ENCODE results near the gene SATL1.

Gene SATL1

DNA sequence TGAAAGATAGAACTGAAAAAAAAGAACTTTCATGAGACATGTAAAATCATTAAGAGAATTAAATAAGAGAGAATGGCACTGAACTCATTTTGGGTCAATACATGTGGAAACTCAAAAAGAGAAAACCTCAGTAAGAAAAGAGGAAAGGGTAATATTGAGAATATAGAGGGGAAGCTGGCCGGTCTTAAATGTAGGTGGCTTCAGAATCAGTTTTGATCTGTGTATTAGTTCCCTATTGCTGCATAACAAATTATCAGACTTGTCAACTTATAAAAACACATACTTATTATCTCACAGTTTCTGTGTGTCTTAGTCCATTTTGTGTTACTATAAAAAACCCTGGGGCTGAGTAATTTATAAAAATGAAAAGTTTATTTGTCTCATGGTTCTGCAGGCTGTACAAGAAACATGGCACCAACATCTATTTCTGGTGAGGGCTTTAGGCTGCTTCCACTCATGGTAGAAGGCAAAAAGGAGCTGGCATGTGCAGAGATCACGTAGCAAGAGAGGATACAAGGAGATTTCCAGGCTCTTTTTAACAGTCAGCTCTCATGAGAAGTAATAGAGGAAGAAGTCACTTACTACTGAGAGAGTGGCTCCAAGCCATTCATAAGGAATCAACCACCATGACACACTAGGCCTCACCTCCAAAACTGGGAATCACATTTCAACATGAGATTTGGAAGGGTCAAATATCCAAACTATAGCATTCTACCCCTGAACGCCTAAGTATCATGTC, 29.6 kb downstream of the SATL1 start:
- Histone ChIP-seq H3K9me3 (ENCODE audit: control insufficient read depth, low read length) (no peaks in the 10 kb centered on the region), H3K27ac (ENCODE audit: insufficient read depth, low read depth, low read length, poor library complexity, severe bottlenecking) (no peak overlapping the region), H3K4me1 (ENCODE audit: control insufficient read depth, insufficient read depth, low read length) (no peaks in the 10 kb centered on the region), H3K27me3 (ENCODE audit: control insufficient read depth, insufficient read depth, low read length, poor library complexity, severe bottlenecking) (no peaks in the 10 kb centered on the region), H3K4me3 (ENCODE audit: insufficient read depth, low read depth, low read length) (no peak overlapping the region), H3K36me3 (ENCODE audit: control insufficient read depth, insufficient read depth, low read length) (no peaks in the 10 kb centered on the region)
- WGBS, 2 experiments, result 92% methylated on average over 2 of the region's 3 CpGs

DNA sequence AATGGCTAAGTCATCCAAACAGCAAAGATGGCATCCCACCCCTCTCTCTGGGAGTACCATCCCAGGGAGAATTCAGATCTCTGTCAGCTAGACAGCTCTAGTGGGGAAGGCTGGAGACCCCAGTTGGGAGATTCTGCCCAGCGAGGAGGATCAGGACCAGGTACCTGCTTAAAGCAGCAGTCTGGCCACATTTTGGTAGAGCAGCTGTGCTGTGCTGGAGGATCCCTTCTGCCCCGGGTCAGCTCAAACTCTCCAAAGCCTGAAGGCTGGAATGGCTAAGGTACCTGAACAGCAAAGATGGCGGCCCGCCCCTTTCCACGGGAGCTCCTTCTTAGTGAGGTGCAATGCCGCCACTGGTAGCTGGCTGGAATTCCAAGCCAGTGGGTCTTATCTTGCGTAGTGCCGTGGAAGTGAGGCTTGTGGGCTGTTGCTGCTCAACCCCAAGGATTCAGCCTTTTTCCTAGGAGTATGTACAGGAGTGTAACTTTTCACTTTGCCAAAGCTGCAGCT, 40.1 kb downstream of the SATL1 start:
- 95 to 96% methylated on average over 8 of the region's 8 CpGs for WGBS, 2 experiments
- no peaks in the 10 kb centered on the region for H3K9me3 ChIP-seq (ENCODE audit: control insufficient read depth, low read length)
- H3K4me1 ChIP-seq (ENCODE audit: control insufficient read depth, insufficient read depth, low read length), result no peaks in the 10 kb centered on the region
- H3K27ac ChIP-seq (ENCODE audit: insufficient read depth, low read depth, low read length, poor library complexity, severe bottlenecking), result no peak overlapping the region
- no peak overlapping the region for H3K4me3 ChIP-seq (ENCODE audit: insufficient read depth, low read depth, low read length)
- H3K27me3 ChIP-seq (ENCODE audit: control insufficient read depth, insufficient read depth, low read length, poor library complexity, severe bottlenecking), result no peaks in the 10 kb centered on the region
- H3K36me3 ChIP-seq (ENCODE audit: control insufficient read depth, insufficient read depth, low read length), result no peaks in the 10 kb centered on the region

DNA sequence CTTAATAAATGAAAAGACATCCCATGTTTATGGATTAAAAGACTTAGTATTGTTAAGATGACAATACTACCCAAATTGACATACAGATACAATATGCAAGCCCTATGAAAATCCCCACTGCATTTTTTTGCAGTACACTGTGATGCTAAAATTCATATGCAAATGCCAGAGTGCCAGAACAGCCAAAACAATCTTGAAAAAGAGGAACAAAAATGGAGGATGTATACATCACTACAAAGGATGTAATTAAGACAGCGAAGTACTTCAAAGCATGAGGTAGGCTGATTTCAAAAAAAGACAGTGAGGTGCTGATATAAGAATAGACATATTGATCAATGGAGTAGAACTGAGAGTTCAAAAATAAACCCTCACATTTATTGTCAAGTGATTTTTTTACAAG, 47.3 kb downstream of the SATL1 start:
- 100% methylated on average over 1 of the region's 1 CpG; no CpG with 5 or more reads in 1 of the 2 experiments for WGBS, 2 experiments
- Histone ChIP-seq H3K4me1 (ENCODE audit: control insufficient read depth, insufficient read depth, low read length) (no peaks in the 10 kb centered on the region), H3K36me3 (ENCODE audit: control insufficient read depth, insufficient read depth, low read length) (no peaks in the 10 kb centered on the region), H3K27ac (ENCODE audit: insufficient read depth, low read depth, low read length, poor library complexity, severe bottlenecking) (no peak overlapping the region), H3K27me3 (ENCODE audit: control insufficient read depth, insufficient read depth, low read length, poor library complexity, severe bottlenecking) (no peaks in the 10 kb centered on the region), H3K4me3 (ENCODE audit: insufficient read depth, low read depth, low read length) (no peak overlapping the region), H3K9me3 (ENCODE audit: control insufficient read depth, low read length) (no peaks in the 10 kb centered on the region)

DNA sequence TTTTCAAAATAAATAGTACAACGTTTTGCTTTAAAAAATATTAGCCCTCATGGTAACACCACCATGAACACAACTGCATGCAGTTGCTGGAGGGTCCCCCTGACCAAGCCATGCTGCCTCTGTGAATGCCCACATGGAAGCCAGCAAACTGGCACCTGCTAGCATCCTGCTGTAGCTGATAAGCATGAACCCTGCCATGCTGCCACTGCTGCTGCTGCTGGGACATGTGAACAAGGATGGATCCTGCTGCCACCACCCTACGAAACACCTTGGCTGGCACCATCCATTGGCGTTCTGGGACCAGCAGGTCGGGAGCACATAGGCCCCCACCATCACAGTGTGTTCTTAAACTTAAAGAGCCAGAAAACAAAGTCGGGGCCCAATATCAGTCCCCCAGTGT, 83.9 kb downstream of the SATL1 start:
- 88 to 100% methylated on average over 2 to 5 of the region's 5 CpGs for WGBS, 2 experiments
- Histone ChIP-seq H3K9me3 (ENCODE audit: control insufficient read depth, low read length) (no peaks in the 10 kb centered on the region), H3K4me1 (ENCODE audit: control insufficient read depth, insufficient read depth, low read length) (no peaks in the 10 kb centered on the region), H3K27me3 (ENCODE audit: control insufficient read depth, insufficient read depth, low read length, poor library complexity, severe bottlenecking) (no peaks in the 10 kb centered on the region), H3K27ac (ENCODE audit: insufficient read depth, low read depth, low read length, poor library complexity, severe bottlenecking) (no peak overlapping the region), H3K4me3 (ENCODE audit: insufficient read depth, low read depth, low read length) (no peak overlapping the region), H3K36me3 (ENCODE audit: control insufficient read depth, insufficient read depth, low read length) (no peaks in the 10 kb centered on the region)

DNA sequence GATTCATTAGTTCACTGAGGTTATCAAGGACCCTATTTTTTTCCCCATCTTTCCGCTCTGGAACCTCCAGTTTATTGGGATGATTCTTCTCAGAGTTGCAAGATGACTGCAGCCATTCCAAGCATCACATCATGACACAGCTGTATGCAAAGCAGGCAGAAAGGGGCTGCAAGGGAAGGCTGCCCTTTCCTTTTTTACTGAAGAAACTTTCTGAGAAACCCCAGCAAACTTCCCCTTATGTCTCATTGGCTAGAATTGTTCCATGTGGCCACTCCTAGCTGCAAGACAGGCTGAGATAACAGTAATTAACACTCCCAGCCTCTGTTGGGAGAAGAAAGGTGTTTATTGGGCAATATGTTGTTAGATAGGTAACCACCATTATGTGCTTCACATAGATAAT, 102.6 kb downstream of the SATL1 start:
- Histone ChIP-seq H3K27me3 (ENCODE audit: control insufficient read depth, insufficient read depth, low read length, poor library complexity, severe bottlenecking) (no peaks in the 10 kb centered on the region), H3K36me3 (ENCODE audit: control insufficient read depth, insufficient read depth, low read length) (no peaks in the 10 kb centered on the region), H3K9me3 (ENCODE audit: control insufficient read depth, low read length) (no peaks in the 10 kb centered on the region), H3K4me3 (ENCODE audit: insufficient read depth, low read depth, low read length) (no peak overlapping the region), H3K4me1 (ENCODE audit: control insufficient read depth, insufficient read depth, low read length) (no peaks in the 10 kb centered on the region), H3K27ac (ENCODE audit: insufficient read depth, low read depth, low read length, poor library complexity, severe bottlenecking) (no peak overlapping the region)
- WGBS, 2 experiments, result 91 to 100% methylated on average over 1 of the region's 1 CpG

DNA sequence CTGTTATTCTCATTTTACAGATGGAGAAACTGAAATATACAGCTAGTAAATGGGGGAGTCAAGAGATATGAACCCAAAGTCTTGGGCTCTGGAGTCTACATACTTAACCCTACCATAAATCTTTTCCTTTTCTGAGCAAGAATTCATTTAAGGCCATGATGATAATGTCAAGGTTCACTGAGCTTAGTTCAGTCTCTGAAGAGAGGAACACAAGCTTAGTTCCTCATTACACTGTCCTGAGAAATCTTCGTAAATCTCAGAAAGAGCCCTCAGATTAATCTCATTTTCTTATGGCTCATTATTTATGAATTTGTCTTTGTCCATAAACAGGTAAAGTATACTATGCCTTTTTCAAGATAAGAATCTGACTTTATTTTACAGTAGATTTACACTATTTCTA, 104.2 kb downstream of the SATL1 start:
- Histone ChIP-seq H3K4me1 (ENCODE audit: control insufficient read depth, insufficient read depth, low read length) (no peaks in the 10 kb centered on the region), H3K27ac (ENCODE audit: insufficient read depth, low read depth, low read length, poor library complexity, severe bottlenecking) (no peak overlapping the region), H3K36me3 (ENCODE audit: control insufficient read depth, insufficient read depth, low read length) (no peaks in the 10 kb centered on the region), H3K9me3 (ENCODE audit: control insufficient read depth, low read length) (no peaks in the 10 kb centered on the region), H3K27me3 (ENCODE audit: control insufficient read depth, insufficient read depth, low read length, poor library complexity, severe bottlenecking) (no peaks in the 10 kb centered on the region), H3K4me3 (ENCODE audit: insufficient read depth, low read depth, low read length) (no peak overlapping the region)
- WGBS, 2 experiments, result 100% methylated on average over 1 of the region's 1 CpG; no CpG with 5 or more reads in 1 of the 2 experiments

DNA sequence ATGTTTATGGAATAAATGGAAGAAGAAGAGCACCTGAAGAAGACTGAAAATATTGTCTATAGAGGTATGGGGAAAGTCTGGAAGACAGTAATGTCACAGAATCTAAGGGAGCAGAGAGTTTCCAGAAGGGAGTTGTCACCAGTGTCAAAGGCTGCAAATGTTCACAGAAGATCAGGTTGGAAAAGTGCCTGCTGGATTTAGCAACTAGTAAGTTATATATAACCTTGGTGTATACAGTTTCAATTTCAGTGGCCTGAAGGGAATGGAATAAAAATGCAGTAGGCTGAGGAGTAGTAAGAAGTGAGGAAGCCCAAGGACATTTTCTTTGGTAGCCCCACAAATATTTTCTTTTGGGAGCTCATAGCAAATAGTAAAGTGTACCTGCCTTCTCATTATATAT, 107.2 kb downstream of the SATL1 start:
- Histone ChIP-seq H3K27me3 (ENCODE audit: control insufficient read depth, insufficient read depth, low read length, poor library complexity, severe bottlenecking) (no peaks in the 10 kb centered on the region), H3K4me3 (ENCODE audit: insufficient read depth, low read depth, low read length) (no peak overlapping the region), H3K4me1 (ENCODE audit: control insufficient read depth, insufficient read depth, low read length) (no peaks in the 10 kb centered on the region), H3K9me3 (ENCODE audit: control insufficient read depth, low read length) (no peaks in the 10 kb centered on the region), H3K36me3 (ENCODE audit: control insufficient read depth, insufficient read depth, low read length) (no peaks in the 10 kb centered on the region), H3K27ac (ENCODE audit: insufficient read depth, low read depth, low read length, poor library complexity, severe bottlenecking) (no peak overlapping the region)

GRCh38 chrX:85115252-85115651, 128.3 kb downstream of the SATL1 start:
- WGBS, 2 experiments, result 78 to 94% methylated on average over 1 of the region's 1 CpG
- H3K27me3 ChIP-seq (ENCODE audit: control insufficient read depth, insufficient read depth, low read length, poor library complexity, severe bottlenecking), result no peaks in the 10 kb centered on the region
- no peak overlapping the region for H3K27ac ChIP-seq (ENCODE audit: insufficient read depth, low read depth, low read length, poor library complexity, severe bottlenecking)
- H3K4me3 ChIP-seq (ENCODE audit: insufficient read depth, low read depth, low read length), result no peak overlapping the region
- no peaks in the 10 kb centered on the region for H3K4me1 ChIP-seq (ENCODE audit: control insufficient read depth, insufficient read depth, low read length)
- no peaks in the 10 kb centered on the region for H3K36me3 ChIP-seq (ENCODE audit: control insufficient read depth, insufficient read depth, low read length)
- H3K9me3 ChIP-seq (ENCODE audit: control insufficient read depth, low read length), result no peaks in the 10 kb centered on the region

- H3K4me3 ChIP-seq (ENCODE audit: insufficient read depth, low read depth, low read length), result no peak overlapping the region
- no peaks in the 10 kb centered on the region for H3K36me3 ChIP-seq (ENCODE audit: control insufficient read depth, insufficient read depth, low read length)
- no peaks in the 10 kb centered on the region for H3K27me3 ChIP-seq (ENCODE audit: control insufficient read depth, insufficient read depth, low read length, poor library complexity, severe bottlenecking)
- no peaks in the 10 kb centered on the region for H3K4me1 ChIP-seq (ENCODE audit: control insufficient read depth, insufficient read depth, low read length)
- no peak overlapping the region for H3K27ac ChIP-seq (ENCODE audit: insufficient read depth, low read depth, low read length, poor library complexity, severe bottlenecking)
- no peaks in the 10 kb centered on the region for H3K9me3 ChIP-seq (ENCODE audit: control insufficient read depth, low read length)
Measured at GRCh38 chrX:85114776-85115175, 128.8 kb downstream of the SATL1 start.

DNA sequence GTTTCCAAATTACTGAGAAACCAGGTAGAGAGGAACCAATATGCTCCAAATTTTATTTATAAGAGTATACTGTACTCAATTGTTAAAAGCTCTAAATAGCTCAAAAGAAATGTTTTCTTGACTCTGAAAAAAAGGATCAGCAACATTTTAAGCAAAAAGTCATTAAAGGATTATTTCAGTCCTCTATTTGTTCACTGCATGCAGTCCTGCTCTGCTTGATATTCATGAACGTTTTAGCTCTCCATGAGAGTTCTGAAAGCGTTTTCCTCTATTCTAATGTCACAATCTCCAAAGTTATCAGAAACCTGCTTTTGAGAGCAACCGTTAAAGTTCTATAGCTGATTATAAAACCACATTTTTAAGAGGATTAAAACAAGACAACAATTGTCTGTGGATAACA, 129.4 kb downstream of the SATL1 start:
- H3K27me3 ChIP-seq (ENCODE audit: control insufficient read depth, insufficient read depth, low read length, poor library complexity, severe bottlenecking), result no peaks in the 10 kb centered on the region
- H3K9me3 ChIP-seq (ENCODE audit: control insufficient read depth, low read length), result no peaks in the 10 kb centered on the region
- no peak overlapping the region for H3K4me3 ChIP-seq (ENCODE audit: insufficient read depth, low read depth, low read length)
- H3K4me1 ChIP-seq (ENCODE audit: control insufficient read depth, insufficient read depth, low read length), result no peaks in the 10 kb centered on the region
- H3K36me3 ChIP-seq (ENCODE audit: control insufficient read depth, insufficient read depth, low read length), result no peaks in the 10 kb centered on the region
- WGBS, 2 experiments, result 95 to 96% methylated on average over 2 to 3 of the region's 3 CpGs
- H3K27ac ChIP-seq (ENCODE audit: insufficient read depth, low read depth, low read length, poor library complexity, severe bottlenecking), result no peak overlapping the region

All from ectodermal cell (in vitro differentiated cells).